GM12875 (cell line): ENCODE data around the gene CD3E.
"Not testable (repeated sequence)": the region's sequence is repeated elsewhere in the genome, so short reads cannot be mapped to it uniquely, and the experiment has no call there.

Source experiments
- H3K4me3 ChIP-seq: one replicate; pipeline ENCODE4 v1.5.1; 2011; ENCODE audit warnings: low read depth, low read length, control low read depth
- TF ChIP-seq, protein P1 (sequence below): IDR thresholded peaks from 2 replicates; pipeline ENCODE4 v1.5.1; 2011; ENCODE audit warnings: low read depth, mild to moderate bottlenecking, control low read depth, inconsistent platforms, low read length, moderate library complexity, borderline replicate concordance; ENCODE audit not compliant: insufficient read depth

The CD3E gene

DNA sequence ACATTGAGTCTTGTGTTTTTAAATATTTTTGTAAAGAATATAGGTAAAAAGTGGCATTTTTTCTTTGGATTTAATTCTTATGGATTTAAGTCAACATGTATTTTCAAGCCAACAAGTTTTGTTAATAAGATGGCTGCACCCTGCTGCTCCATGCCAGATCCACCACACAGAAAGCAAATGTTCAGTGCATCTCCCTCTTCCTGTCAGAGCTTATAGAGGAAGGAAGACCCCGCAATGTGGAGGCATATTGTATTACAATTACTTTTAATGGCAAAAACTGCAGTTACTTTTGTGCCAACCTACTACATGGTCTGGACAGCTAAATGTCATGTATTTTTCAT, 333 bp upstream of the CD3E start:
- no peak overlapping the region for H3K4me3 ChIP-seq

DNA sequence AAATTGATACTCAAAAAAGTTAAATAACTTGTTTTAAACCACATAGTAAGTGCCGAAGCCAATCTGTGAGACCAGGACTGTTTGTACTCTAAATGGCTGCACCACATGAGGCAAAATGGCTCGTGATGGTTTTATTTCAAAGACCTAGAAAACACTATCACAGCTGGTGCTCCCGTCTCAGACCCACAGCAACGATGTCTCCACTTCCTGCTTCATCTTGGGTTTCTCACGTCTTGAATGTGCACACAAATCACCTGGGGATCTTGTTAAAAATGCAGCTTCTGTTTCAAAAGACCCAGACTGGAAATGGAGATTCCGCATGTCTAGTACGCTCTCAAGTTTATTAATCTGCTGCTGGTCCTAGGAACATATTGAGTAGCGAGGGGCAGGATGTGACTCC, 1.2 kb downstream of the CD3E start:
- TF ChIP-seq, protein P1, sequence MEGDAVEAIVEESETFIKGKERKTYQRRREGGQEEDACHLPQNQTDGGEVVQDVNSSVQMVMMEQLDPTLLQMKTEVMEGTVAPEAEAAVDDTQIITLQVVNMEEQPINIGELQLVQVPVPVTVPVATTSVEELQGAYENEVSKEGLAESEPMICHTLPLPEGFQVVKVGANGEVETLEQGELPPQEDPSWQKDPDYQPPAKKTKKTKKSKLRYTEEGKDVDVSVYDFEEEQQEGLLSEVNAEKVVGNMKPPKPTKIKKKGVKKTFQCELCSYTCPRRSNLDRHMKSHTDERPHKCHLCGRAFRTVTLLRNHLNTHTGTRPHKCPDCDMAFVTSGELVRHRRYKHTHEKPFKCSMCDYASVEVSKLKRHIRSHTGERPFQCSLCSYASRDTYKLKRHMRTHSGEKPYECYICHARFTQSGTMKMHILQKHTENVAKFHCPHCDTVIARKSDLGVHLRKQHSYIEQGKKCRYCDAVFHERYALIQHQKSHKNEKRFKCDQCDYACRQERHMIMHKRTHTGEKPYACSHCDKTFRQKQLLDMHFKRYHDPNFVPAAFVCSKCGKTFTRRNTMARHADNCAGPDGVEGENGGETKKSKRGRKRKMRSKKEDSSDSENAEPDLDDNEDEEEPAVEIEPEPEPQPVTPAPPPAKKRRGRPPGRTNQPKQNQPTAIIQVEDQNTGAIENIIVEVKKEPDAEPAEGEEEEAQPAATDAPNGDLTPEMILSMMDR, result no peak
- H3K4me3 ChIP-seq, result no peak overlapping the region

More for the DNA sequence above, 333 bp upstream of the CD3E start:
- TF ChIP-seq, protein P1, result no peak

DNA sequence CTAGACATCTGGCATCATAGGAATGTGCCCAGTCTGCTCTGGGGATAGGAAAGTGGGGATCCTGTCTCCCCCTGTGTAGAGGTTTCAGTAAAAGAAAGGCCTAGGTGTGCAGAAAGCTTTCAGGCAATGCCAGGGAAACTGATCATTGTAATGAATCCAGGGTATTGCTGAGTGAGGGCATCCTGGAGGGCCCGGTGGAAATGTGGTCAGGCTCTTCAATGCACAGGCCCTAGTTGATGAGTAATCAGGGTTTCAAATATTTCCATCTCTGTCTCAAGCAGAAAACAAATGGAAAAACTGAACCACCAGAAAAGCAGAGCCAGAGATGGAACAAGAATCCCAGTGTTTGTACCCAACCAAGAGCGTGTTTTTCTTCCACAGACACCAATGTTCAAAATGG, 2.0 kb downstream of the CD3E start:
- TF ChIP-seq, protein P1, result no peak
- no peak overlapping the region for H3K4me3 ChIP-seq

DNA sequence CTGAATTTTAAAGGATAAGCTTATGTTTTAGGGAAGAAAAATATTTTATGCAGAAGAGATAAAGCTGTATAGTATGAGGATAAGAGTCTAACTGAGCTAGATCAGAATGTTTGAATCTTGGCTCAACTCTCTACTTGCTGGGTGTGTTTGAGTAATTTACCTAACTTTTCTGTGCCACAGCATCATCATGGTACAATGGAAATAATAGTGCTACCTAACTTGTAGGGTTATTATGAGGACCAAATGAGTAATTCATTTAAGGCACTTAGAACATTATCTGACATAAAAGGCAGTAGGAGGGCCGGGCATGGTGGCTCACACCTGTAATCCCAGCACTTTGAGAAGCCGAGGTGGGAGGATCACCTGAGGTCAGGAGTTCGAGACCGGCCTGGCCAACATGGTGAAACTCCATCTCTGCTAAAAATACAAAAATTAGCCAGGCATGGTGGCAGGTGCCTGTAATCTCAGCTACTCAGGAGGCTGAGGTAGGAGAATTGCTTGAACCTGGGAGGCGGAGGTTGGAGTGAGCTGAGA, 4.5 kb downstream of the CD3E start:
- H3K4me3 ChIP-seq, result not testable (repeated sequence)

DNA sequence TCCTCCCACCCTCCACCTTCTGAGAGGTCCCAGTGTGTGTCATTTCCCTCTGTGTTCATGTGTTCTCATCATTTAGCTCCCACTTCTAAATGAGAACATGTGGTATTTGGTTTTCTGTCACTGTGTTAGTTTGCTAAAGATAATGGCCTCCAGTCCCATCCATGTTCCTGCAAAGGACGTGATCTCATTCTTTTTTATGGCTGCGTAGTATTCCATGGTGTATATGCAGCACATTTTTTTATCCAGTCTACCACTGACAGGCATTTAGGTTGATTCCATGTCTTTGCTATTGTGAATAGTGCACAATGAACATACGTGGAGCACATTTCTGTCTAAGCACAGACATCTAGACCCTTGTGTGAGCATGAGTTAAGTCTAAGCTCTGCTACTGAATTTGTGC, 5.7 kb downstream of the CD3E start:
- TF ChIP-seq, protein P1, result no peak
- no peak overlapping the region for H3K4me3 ChIP-seq

DNA sequence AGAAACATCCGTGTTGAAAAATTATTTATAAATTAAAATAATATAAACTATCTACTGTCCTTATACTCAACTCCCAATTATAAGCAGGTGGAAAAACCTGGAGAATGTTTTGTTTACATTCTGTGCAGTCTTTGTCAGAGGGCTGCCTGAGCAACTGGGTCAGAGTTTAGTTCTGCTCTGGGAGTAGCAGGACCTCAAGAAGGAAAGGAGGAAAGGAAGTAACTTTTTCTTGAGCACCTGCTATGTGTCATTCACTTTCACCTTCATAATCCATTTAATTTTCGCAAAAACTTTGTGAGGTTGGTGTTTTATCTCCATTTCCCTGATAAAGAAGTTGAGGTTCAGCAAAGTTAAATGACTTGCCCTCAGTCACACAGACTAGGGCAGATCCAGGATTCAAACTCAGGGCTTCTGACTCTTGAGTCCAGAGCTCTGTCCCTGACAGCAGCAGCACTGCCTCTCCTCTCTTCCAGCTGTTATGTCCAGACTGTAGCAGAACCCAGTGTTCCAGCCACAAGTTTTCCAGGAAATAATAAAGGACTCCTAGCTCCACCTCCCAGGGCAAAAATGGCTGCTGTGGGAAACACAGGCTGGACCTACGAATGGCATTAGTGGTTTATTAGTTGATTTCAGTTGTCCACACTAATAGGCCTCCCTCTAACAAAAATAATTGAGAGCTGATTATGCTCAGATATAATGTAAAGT, 6.4 kb downstream of the CD3E start:
- H3K4me3 ChIP-seq, result no peak overlapping the region

DNA sequence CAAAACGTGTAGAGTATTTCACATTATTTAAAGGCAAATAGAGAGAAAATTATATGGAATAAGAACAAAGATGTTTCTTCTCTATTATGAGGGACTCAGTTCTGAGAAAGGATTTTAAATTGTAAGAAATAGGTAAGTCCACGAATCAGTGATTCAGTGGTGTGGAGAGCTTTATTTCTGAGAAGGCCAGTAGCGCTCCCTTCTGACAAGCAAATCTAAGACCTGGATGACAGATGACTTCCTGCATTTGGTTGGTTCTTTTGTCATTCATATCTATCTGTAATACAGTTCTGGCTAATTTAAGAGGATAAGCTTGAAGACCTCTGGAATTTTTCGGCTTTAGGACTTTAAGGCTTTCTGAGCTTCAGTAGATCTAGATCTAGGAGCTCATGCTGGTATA, 7.0 kb downstream of the CD3E start:
- TF ChIP-seq, protein P1, result no peak
- no peak overlapping the region for H3K4me3 ChIP-seq

More for the DNA sequence above, 6.4 kb downstream of the CD3E start:
- TF ChIP-seq, protein P1, result no peak

DNA sequence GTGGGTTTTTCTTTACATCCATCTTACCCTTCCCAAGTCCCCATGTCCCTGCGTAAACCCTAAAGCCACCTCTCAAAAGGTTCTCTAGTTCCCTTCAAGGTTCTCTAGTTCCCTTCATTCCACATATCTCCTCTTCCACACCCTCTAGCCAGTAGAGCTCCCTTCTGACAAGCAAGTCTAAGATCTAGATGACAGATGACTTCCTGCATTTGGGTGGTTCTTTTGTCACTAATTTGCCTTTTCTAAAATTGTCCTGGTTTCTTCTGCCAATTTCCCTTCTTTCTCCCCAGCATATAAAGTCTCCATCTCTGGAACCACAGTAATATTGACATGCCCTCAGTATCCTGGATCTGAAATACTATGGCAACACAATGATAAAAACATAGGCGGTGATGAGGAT, 7.8 kb downstream of the CD3E start:
- TF ChIP-seq, protein P1, result no peak
- no peak overlapping the region for H3K4me3 ChIP-seq
